Panc1 (cell line): ENCODE measurements around the gene TMEM209. TPM values are rescaled to one million over a fixed set of nuclear protein-coding genes. Genes with fewer than 3 reads are reported as not detected.

Source experiments
- ATAC-seq: fragments of 200-7000 bp; cut with Tn5 transposase; 2 replicates; pipeline ENCODE4 v1.9.1; 2020; ENCODE audit warnings: mild to moderate bottlenecking, moderate library complexity
- BruUV-seq: library from RNA; stranded (reverse); fragments of 400-500 nt; replicated peaks from 2 replicates; lab custom pipeline; 2021; lab: Mats Ljungman, UMichigan
- CTCF ChIA-PET: fragments of 300-600 bp; sonication (Branson Sonifier 250); formaldehyde crosslinking; loops from one replicate; lab custom pipeline; 2022; ENCODE audit warnings: antibody characterized with exemption; lab: Charles Lee
- POLR2A ChIA-PET: fragments of 300-600 bp; sonication (Branson Sonifier 250); formaldehyde crosslinking; loops from one replicate; lab custom pipeline; 2022; ENCODE audit warnings: antibody characterized with exemption; lab: Charles Lee
- DNase-seq: peaks from one replicate; pipeline ENCODE4 v3.0.0-alpha.2; 2010; ENCODE audit warnings: low read depth, low spot score
- H3K27ac ChIP-seq: 2 replicates; pipeline ENCODE4 v1.5.1; 2011; ENCODE audit warnings: mild to moderate bottlenecking, low read length, inconsistent platforms
- H3K27me3 ChIP-seq: fragments of 200-500 bp; sonication (Bioruptor generic); 2 replicates; pipeline ENCODE4 v1.6.0; 2014; ENCODE audit warnings: low read length, inconsistent platforms; ENCODE audit not compliant: control insufficient read depth, insufficient read depth
- H3K36me3 ChIP-seq: fragments of 200-500 bp; sonication (Bioruptor generic); 2 replicates; pipeline ENCODE4 v1.5.1; 2014; ENCODE audit warnings: inconsistent platforms, mild to moderate bottlenecking, low read length, moderate library complexity; ENCODE audit not compliant: control insufficient read depth, insufficient read depth
- H3K4me1 ChIP-seq: 2 replicates; pipeline ENCODE4 v1.5.1; 2011; ENCODE audit warnings: inconsistent platforms, mild to moderate bottlenecking, low read length, moderate library complexity; ENCODE audit not compliant: control insufficient read depth, insufficient read depth
- H3K4me3 ChIP-seq, 2 experiments: 2 replicates each; pipeline ENCODE4 v1.5.1; 2011 to 2012; ENCODE audit warnings: low read depth in 2 of 2, low read length in 2 of 2, mild to moderate bottlenecking in 2 of 2, inconsistent platforms in 1 of 2, moderate library complexity in 1 of 2
- H3K9me3 ChIP-seq: fragments of 200-500 bp; sonication (Bioruptor generic); 2 replicates; pipeline ENCODE4 v1.5.1; 2014; ENCODE audit warnings: low read depth, mild to moderate bottlenecking, inconsistent platforms, low read length, moderate library complexity; ENCODE audit not compliant: control insufficient read depth, insufficient read depth
- CTCF ChIP-seq: fragments of 450-650 bp; IDR thresholded peaks from 2 replicates; pipeline ENCODE4 v1.5.1; 2017; ENCODE audit warnings: mild to moderate bottlenecking
- POLR2AphosphoS5 ChIP-seq: IDR thresholded peaks from 2 replicates; pipeline ENCODE4 v1.6.1; 2012; ENCODE audit warnings: mild to moderate bottlenecking, low read depth, low read length, moderate library complexity
- SIN3A ChIP-seq: IDR thresholded peaks from 2 replicates; pipeline ENCODE4 v1.6.1; 2012; ENCODE audit warnings: low read depth, mild to moderate bottlenecking, low read length, moderate library complexity, borderline replicate concordance; ENCODE audit not compliant: insufficient read depth
- TCF7L2 ChIP-seq: IDR thresholded peaks from 2 replicates; pipeline ENCODE4 v1.6.1; 2011; ENCODE audit warnings: mild to moderate bottlenecking, low read depth, low read length, inconsistent platforms
- in situ Hi-C: cut with HindIII; loops from 2 replicates; pipeline ENCODE4 v1.10.0; 2016; ENCODE audit warnings: low sequenced_read_pairs, low pct_unique_long_range_greater_than_20kb
- intact Hi-C: fragments of 100-400 bp; cut with micrococcal nuclease; formaldehyde crosslinking; loops from one replicate; pipeline ENCODE4 v1.10.0; 2022; ENCODE audit not compliant: unreplicated experiment
- total RNA-seq: library from RNA; stranded (reverse); gene quantifications from one replicate; pipeline ENCODE4 v1.2.1, GENCODE V29; 2021; ENCODE audit not compliant: unreplicated experiment
- TF ChIP-seq, protein P1 (sequence below), 2 experiments: IDR thresholded peaks; 2 replicates each; pipeline ENCODE4 v1.6.1; 2011 to 2012; ENCODE audit warnings: low read depth in 2 of 2, control low read depth in 1 of 2, low read length in 1 of 2, mild to moderate bottlenecking in 1 of 2, moderate library complexity in 1 of 2; ENCODE audit not compliant: insufficient read depth in 1 of 2

Gene TMEM209
- total RNA-seq, 1 experiment from 2014 or later: 32.3 TPM

- TF ChIP-seq TCF7L2 (no peak), SIN3A (no peak)
- in situ Hi-C loops (no loop called here), intact Hi-C loops (no loop called here)
- no TSS peak for BruUV-seq
- Histone ChIP-seq H3K27me3 (no peaks in the 10 kb centered on the region), H3K9me3 (no peaks in the 10 kb centered on the region), H3K4me1 (no peaks in the 10 kb centered on the region), H3K27ac (no peak overlapping the region), H3K4me3 (no peak overlapping the region), H3K36me3 (no peaks in the 10 kb centered on the region)
- no peak for DNase-seq
- ChIA-PET CTCF (no interaction called here), POLR2A (no interaction called here)
- no peak for ATAC-seq
Measured at GRCh38 chr7:130223646-130224045, 18.4 kb upstream of the TMEM209 start.

DNA sequence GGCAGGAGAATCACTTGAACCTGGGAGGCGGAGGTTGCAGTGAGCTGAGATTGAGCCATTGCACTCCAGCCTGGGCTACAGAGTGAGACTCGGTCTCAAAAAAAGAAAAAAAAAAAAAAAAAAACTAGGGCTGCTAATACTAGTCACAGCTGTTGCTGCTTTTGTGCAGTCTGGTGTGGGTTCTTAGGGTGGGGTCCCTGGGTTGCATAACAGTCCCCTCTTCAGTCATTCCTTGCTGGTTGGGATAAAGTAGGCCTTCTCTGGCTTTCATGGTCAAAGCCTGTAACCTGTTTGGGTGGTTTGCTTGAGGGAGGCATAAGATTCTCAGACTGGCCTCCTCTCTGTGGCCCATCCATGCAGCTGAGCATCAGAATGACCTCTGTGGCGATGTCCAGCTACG, 16.5 kb upstream of the TMEM209 start:
- Histone ChIP-seq H3K4me3 (no peak overlapping the region), H3K27me3 (no peaks in the 10 kb centered on the region), H3K36me3 (no peaks in the 10 kb centered on the region), H3K9me3 (no peaks in the 10 kb centered on the region), H3K27ac (no peak overlapping the region), H3K4me1 (no peaks in the 10 kb centered on the region)
- DNase-seq: no peak
- in situ Hi-C loops: no loop called here
- no TSS peak for BruUV-seq
- intact Hi-C loops: no loop called here
- ATAC-seq: no peak
- CTCF ChIA-PET: interaction anchor here (0.7 kb wide), 1 partner anchor 35 kb away, joined by 6 read pairs; no protein-coding TSS in a partner anchor
- TF ChIP-seq POLR2AphosphoS5: no peak
- TF ChIP-seq, protein P1, sequence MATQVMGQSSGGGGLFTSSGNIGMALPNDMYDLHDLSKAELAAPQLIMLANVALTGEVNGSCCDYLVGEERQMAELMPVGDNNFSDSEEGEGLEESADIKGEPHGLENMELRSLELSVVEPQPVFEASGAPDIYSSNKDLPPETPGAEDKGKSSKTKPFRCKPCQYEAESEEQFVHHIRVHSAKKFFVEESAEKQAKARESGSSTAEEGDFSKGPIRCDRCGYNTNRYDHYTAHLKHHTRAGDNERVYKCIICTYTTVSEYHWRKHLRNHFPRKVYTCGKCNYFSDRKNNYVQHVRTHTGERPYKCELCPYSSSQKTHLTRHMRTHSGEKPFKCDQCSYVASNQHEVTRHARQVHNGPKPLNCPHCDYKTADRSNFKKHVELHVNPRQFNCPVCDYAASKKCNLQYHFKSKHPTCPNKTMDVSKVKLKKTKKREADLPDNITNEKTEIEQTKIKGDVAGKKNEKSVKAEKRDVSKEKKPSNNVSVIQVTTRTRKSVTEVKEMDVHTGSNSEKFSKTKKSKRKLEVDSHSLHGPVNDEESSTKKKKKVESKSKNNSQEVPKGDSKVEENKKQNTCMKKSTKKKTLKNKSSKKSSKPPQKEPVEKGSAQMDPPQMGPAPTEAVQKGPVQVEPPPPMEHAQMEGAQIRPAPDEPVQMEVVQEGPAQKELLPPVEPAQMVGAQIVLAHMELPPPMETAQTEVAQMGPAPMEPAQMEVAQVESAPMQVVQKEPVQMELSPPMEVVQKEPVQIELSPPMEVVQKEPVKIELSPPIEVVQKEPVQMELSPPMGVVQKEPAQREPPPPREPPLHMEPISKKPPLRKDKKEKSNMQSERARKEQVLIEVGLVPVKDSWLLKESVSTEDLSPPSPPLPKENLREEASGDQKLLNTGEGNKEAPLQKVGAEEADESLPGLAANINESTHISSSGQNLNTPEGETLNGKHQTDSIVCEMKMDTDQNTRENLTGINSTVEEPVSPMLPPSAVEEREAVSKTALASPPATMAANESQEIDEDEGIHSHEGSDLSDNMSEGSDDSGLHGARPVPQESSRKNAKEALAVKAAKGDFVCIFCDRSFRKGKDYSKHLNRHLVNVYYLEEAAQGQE (IDR thresholded peaks at IDR 0.05; ENCODE audit: insufficient read depth in 1 of 2, low read depth in 2 of 2, low read length in 1 of 2): no peak
- TF ChIP-seq SIN3A: no peak
- no peak for TF ChIP-seq TCF7L2
- no peak for TF ChIP-seq CTCF
- POLR2A ChIA-PET: interaction anchor here (0.8 kb wide), 1 partner anchor 17 kb away, joined by 4 read pairs; the partner anchor contains the start of gene TMEM209

- H3K27me3 ChIP-seq: no peaks in the 10 kb centered on the region
- BruUV-seq: no TSS peak
- CTCF ChIA-PET: no interaction called here
- H3K9me3 ChIP-seq: no peaks in the 10 kb centered on the region
- DNase-seq: no peak
- H3K4me1 ChIP-seq: no peaks in the 10 kb centered on the region
- no peak for ATAC-seq
- no peak for TF ChIP-seq CTCF
- TF ChIP-seq TCF7L2: no peak
- TF ChIP-seq SIN3A: no peak
- no peak for TF ChIP-seq POLR2AphosphoS5
- TF ChIP-seq, protein P1 (IDR thresholded peaks at IDR 0.05; ENCODE audit: insufficient read depth in 1 of 2, low read depth in 2 of 2, low read length in 1 of 2): no peak
- POLR2A ChIA-PET: interaction anchor here (0.7 kb wide), 1 partner anchor 204 kb away, joined by 3 read pairs; no protein-coding TSS in a partner anchor
- no peak overlapping the region for H3K4me3 ChIP-seq
- H3K36me3 ChIP-seq: no peaks in the 10 kb centered on the region
- in situ Hi-C loops: no loop called here
- intact Hi-C loops: no loop called here
- H3K27ac ChIP-seq: no peak overlapping the region
Measured at GRCh38 chr7:130219871-130220270, 14.7 kb upstream of the TMEM209 start.
